Lower leg skin (tissue), 3 donors: ENCODE data around the gene SUPT16H.

ENCODE experiments used
- POLR2A ChIP-seq, 2 donors: fragments of 450-650 bp; IDR thresholded peaks; one replicate each; pipeline ENCODE4 v1.6.1; 2016 to 2017; ENCODE audit warnings: antibody characterized with exemption in 2 of 2, mild to moderate bottlenecking in 1 of 2, moderate library complexity in 1 of 2
- TF ChIP-seq, protein P1 (sequence below), 3 donors: fragments of 450-650 bp; IDR thresholded peaks; one replicate each; pipeline ENCODE4 v1.5.1; 2016; ENCODE audit warnings: antibody characterized with exemption in 3 of 3, mild to moderate bottlenecking in 3 of 3, moderate library complexity in 2 of 3

DNA sequence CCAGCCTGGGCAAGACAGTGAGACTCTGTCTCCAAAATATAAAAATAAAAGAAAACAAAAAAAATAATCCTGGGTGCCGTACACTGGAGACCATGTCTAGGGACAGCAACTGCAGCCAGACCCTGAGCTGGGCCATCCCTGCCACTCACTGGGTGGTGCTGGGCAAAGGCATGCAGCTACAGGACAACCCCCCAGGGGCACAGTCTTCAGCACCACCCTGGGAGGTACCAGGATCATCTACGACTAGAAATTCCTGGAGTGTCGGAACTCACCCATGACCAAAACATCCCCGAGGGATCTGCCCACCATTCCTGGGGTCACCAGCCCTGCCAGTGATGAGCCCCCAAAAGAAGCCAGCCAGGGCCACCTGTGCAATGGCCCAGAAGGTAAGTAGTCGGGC lies 35.7 kb upstream of the SUPT16H start:
- TF ChIP-seq, protein P1, sequence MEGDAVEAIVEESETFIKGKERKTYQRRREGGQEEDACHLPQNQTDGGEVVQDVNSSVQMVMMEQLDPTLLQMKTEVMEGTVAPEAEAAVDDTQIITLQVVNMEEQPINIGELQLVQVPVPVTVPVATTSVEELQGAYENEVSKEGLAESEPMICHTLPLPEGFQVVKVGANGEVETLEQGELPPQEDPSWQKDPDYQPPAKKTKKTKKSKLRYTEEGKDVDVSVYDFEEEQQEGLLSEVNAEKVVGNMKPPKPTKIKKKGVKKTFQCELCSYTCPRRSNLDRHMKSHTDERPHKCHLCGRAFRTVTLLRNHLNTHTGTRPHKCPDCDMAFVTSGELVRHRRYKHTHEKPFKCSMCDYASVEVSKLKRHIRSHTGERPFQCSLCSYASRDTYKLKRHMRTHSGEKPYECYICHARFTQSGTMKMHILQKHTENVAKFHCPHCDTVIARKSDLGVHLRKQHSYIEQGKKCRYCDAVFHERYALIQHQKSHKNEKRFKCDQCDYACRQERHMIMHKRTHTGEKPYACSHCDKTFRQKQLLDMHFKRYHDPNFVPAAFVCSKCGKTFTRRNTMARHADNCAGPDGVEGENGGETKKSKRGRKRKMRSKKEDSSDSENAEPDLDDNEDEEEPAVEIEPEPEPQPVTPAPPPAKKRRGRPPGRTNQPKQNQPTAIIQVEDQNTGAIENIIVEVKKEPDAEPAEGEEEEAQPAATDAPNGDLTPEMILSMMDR (IDR thresholded peaks at IDR 0.05): no peak
- TF ChIP-seq POLR2A (IDR thresholded peaks at IDR 0.05): no peak
